NCI-H1930 (cell line): ENCODE results near the gene CTNNA2.

Experiments
- DNase-seq, 2 experiments: peaks; one replicate each; lab custom pipeline; 2025; lab: John Stamatoyannopoulos, UW

The CTNNA2 gene

GRCh38 chr2:80035749-80036285, 523.0 kb downstream of the CTNNA2 start:
- no peak for DNase-seq

- DNase-seq: no peak
These were observed 524.5 kb downstream of the CTNNA2 start for GRCh38 chr2:80037310-80037709.

GRCh38 chr2:80040226-80040625, 527.4 kb downstream of the CTNNA2 start:
- DNase-seq: no peak

GRCh38 chr2:80042635-80043034, 529.8 kb downstream of the CTNNA2 start:
- no peak for DNase-seq

- DNase-seq: no peak
These were observed 535.4 kb downstream of the CTNNA2 start for GRCh38 chr2:80048296-80048695.

GRCh38 chr2:80050246-80050645, 537.4 kb downstream of the CTNNA2 start:
- no peak for DNase-seq

GRCh38 chr2:80053522-80054345, 540.9 kb downstream of the CTNNA2 start:
- DNase-seq: no peak

- no peak for DNase-seq
These were observed 541.5 kb downstream of the CTNNA2 start for GRCh38 chr2:80054346-80054675.

GRCh38 chr2:80057956-80058355, 545.1 kb downstream of the CTNNA2 start:
- DNase-seq: no peak

GRCh38 chr2:80058562-80058961, 545.7 kb downstream of the CTNNA2 start:
- DNase-seq: no peak

- DNase-seq: no peak
These were observed 546.6 kb downstream of the CTNNA2 start for GRCh38 chr2:80059447-80059846.

GRCh38 chr2:80061881-80062280, 549.0 kb downstream of the CTNNA2 start:
- no peak for DNase-seq

- DNase-seq: no peak
These were observed 549.4 kb downstream of the CTNNA2 start for GRCh38 chr2:80062298-80062697.

GRCh38 chr2:80068038-80068731, 555.3 kb downstream of the CTNNA2 start:
- no peak for DNase-seq

- no peak for DNase-seq
These were observed 557.7 kb downstream of the CTNNA2 start for GRCh38 chr2:80070587-80070986.

GRCh38 chr2:80071941-80072340, 559.1 kb downstream of the CTNNA2 start:
- no peak for DNase-seq

- peak; percentile 41 to 66 for DNase-seq
These were observed 560.3 kb downstream of the CTNNA2 start for GRCh38 chr2:80073134-80073561.

- no peak for DNase-seq
These were observed 561.6 kb downstream of the CTNNA2 start for GRCh38 chr2:80074321-80075070.

GRCh38 chr2:80075719-80076118, 562.9 kb downstream of the CTNNA2 start:
- no peak for DNase-seq

- DNase-seq: no peak
These were observed 565.6 kb downstream of the CTNNA2 start for GRCh38 chr2:80078290-80079036.

- no peak for DNase-seq
These were observed 568.1 kb downstream of the CTNNA2 start for GRCh38 chr2:80080957-80081356.

- DNase-seq: no peak
These were observed 574.0 kb downstream of the CTNNA2 start for GRCh38 chr2:80086831-80087230.
